Activated CD4-positive, alpha-beta T cell treated with anti-CD3 and anti-CD28 coated beads for 1 hour (primary cell): ENCODE data around the gene C20orf144.
"Not testable (repeated sequence)": the region's sequence is repeated elsewhere in the genome, so short reads cannot be mapped to it uniquely, and the experiment has no call there.

Source experiments
- DNase-seq: peaks from one replicate; pipeline ENCODE4 v3.0.0-alpha.2; 2020

C20orf144 gene

GRCh38 chr20:33697129-33697528 is 35.0 kb downstream of the C20orf144 start:
- DNase-seq = no peak

- DNase-seq = not testable (repeated sequence)
Measured at GRCh38 chr20:33698966-33699365, 36.8 kb downstream of the C20orf144 start.

- DNase-seq = not testable (repeated sequence)
Measured at GRCh38 chr20:33700696-33701441, 38.7 kb downstream of the C20orf144 start.

DNA sequence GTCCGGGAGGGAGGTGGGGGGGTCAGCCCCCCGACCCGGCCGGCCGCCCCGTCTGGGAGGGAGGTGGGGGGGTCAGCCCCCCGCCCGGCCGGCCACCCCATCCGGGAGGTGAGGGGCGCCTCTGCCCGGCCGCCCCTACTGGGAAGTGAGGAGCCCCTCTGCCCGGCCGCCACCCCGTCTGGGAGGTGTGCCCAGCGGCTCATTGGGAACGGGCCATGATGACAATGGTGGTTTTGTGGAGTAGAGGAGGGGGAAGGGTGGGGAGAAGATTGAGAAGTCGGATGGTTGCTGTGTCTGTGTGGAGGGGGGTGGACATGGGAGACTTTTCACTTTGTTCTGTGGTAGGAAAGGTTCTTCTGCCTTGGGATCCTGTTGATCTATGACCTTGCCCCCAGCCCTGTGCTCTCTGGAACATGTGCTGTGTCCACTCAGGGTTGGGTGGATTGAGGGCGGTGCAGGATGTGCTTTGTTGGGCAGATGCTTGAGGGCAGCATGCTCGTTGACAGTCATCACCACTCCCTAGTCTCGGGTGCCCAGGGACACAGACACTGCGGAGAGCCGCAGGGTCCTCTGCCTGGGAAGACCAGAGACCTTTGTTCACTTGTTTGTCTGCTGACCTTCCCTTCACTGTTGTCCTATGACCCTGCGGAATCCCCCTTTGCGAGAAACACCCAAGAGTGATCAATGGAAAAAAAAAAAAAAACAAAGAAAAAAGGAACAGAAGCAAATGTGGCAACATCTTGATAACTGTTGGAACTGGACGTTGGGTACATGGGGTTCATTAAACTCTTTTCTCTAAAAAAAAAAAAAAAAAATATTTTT is 39.7 kb downstream of the C20orf144 start:
- no peak for DNase-seq

GRCh38 chr20:33702861-33703260 is 40.7 kb downstream of the C20orf144 start:
- no peak for DNase-seq

- no peak for DNase-seq
Measured at GRCh38 chr20:33703498-33704137, 41.5 kb downstream of the C20orf144 start.

- DNase-seq = no peak
Measured at GRCh38 chr20:33704197-33704924, 42.2 kb downstream of the C20orf144 start.

GRCh38 chr20:33707668-33708067 is 45.5 kb downstream of the C20orf144 start:
- DNase-seq = no peak

DNA sequence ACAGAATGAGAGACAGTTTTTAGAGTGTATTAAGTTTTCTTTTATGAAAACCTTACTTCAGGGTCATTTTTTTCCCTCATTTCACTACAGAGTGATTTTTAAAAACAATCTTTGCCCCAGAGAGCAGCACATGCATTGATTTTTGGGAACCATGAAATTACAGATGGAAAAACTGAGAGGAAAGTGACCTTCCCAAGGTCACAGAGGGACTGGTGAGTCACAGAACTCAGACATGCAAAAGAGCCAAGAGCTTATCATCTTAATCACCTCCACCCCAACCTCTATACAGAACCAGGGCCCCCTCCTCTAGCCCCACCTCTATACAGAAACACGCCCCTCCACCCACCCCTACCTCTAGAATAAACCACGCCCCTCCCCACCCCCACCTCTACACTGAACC is 47.3 kb downstream of the C20orf144 start:
- DNase-seq = no peak

DNA sequence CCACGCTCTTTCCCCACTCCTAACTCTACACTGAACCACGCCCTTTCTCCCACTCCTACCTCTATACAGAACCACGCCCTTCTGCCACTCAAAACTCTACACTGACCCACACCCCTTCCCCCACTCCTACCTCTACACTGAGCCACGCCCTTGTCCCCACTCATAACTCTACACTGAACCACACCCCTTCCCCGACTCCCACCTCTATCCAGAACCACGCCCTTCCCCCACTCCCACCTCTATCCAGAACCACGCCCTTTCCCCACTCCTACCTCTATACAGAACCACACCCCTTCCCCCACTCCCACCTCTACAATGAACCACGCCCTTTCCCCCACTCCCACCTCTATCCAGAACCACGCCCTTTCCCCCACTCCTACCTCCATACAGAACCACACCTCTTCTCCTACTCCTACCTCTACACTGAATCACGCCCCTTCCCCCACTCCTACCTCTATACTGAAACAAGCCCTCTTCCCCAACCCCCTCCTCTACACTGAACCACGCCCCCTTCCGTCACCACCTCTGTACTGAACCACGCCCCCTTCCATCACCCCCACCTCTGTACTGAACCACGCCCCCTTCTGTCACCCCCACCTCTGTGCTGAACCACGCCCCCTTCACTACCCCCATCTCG is 47.9 kb downstream of the C20orf144 start:
- DNase-seq = no peak

DNA sequence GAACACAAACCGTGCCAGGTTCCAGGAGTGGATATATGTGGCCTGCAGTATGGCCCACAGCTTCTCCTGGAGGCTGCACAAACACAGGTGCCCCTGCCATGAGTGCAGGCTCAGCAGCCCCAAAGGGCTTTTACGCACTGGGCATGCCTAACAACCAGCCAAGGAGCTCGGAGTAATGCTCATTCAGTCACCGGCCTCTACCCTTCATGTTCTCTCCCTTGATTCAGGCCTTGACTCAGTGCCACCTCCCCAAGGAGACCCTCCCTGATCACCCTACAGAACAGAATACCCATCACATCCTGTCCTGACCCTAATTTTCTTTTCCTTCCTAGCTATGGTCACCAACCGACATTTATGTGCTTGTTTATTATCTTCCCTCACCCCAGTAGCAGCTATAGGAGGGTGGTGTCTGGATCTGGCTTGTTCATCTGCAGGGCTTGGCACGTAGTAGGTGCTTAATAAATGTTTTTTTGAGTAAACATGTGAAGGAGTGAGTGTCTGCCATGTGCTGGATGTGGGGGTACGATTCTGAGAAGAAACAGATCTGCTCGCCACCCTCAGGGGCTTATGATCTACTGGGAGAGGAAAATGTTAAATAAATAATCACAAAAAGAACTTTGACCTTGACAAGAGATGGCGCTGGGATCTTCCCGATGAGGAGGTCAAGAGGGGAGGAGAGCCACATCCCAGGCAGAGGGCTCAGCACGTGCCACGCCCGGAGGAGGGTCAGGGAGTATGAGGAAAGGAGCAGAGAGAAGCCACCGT is 48.7 kb downstream of the C20orf144 start:
- no peak for DNase-seq

GRCh38 chr20:33711446-33711738 is 49.3 kb downstream of the C20orf144 start:
- DNase-seq = no peak
